Vagina (tissue), 2 donors: Measurements from ENCODE around the gene GLT6D1.

Source experiments
- CTCF ChIP-seq, 3 experiments: fragments of 450-650 bp in 2 of 3; fragments of 200-600 bp in 1 of 3; sonication (generic) in 1 of 3; IDR thresholded peaks; one replicate each; pipeline ENCODE4 v1.5.1; 2017 to 2019; ENCODE audit warnings: antibody characterized with exemption in 3 of 3, mild to moderate bottlenecking in 2 of 3, moderate library complexity in 2 of 3
- POLR2A ChIP-seq, 2 donors: fragments of 450-650 bp; IDR thresholded peaks; one replicate each; pipeline ENCODE4 v1.6.1; 2017; ENCODE audit warnings: antibody characterized with exemption in 2 of 2, mild to moderate bottlenecking in 2 of 2, moderate library complexity in 2 of 2

GRCh38 chr9:135586601-135587109, 52.7 kb downstream of the GLT6D1 start:
- TF ChIP-seq CTCF (IDR thresholded peaks at IDR 0.05) (no peak), POLR2A (IDR thresholded peaks at IDR 0.05) (no peak)
